ENCODE results near the gene LAMA3.

Gene LAMA3

GRCh38 chr18:23922939-23923338, 233.7 kb downstream of the LAMA3 start:
- no peak for DNase-seq

- DNase-seq, result no peak
Observed at GRCh38 chr18:23924813-23925212, 235.6 kb downstream of the LAMA3 start.

- DNase-seq, result peak; percentile 77 to 78
Observed at GRCh38 chr18:23926571-23926970, 237.3 kb downstream of the LAMA3 start.

- DNase-seq, result no peak
Observed at GRCh38 chr18:23927821-23928746, 238.8 kb downstream of the LAMA3 start.

GRCh38 chr18:23929362-23929930, 240.2 kb downstream of the LAMA3 start:
- DNase-seq, result no peak

GRCh38 chr18:23930002-23930401, 240.7 kb downstream of the LAMA3 start:
- DNase-seq, result no peak

GRCh38 chr18:23932385-23933067, 243.3 kb downstream of the LAMA3 start:
- no peak for DNase-seq

GRCh38 chr18:23933407-23933806, 244.2 kb downstream of the LAMA3 start:
- no peak for DNase-seq

- DNase-seq, result no peak
Observed at GRCh38 chr18:23934252-23934651, 245.0 kb downstream of the LAMA3 start.

- no peak for DNase-seq
Observed at GRCh38 chr18:23934863-23935262, 245.6 kb downstream of the LAMA3 start.

GRCh38 chr18:23935804-23936203, 246.6 kb downstream of the LAMA3 start:
- no peak for DNase-seq

- no peak for DNase-seq
Observed at GRCh38 chr18:23936381-23936958, 247.2 kb downstream of the LAMA3 start.

GRCh38 chr18:23938043-23938756, 248.9 kb downstream of the LAMA3 start:
- DNase-seq, result no peak

- no peak for DNase-seq
Observed at GRCh38 chr18:23938901-23939341, 249.7 kb downstream of the LAMA3 start.

- DNase-seq, result no peak
Observed at GRCh38 chr18:23939366-23939765, 250.1 kb downstream of the LAMA3 start.

GRCh38 chr18:23939896-23940295, 250.6 kb downstream of the LAMA3 start:
- DNase-seq, result no peak

- no peak for DNase-seq
Observed at GRCh38 chr18:23941791-23942190, 252.5 kb downstream of the LAMA3 start.

GRCh38 chr18:23943104-23943503, 253.9 kb downstream of the LAMA3 start:
- no peak for DNase-seq

GRCh38 chr18:23943903-23944624, 254.8 kb downstream of the LAMA3 start:
- DNase-seq, result no peak

- DNase-seq, result no peak
Observed at GRCh38 chr18:23945416-23946079, 256.3 kb downstream of the LAMA3 start.

GRCh38 chr18:23949863-23950262, 260.6 kb downstream of the LAMA3 start:
- no peak for DNase-seq

All from NCI-H526 (cell line).